HepG2 (cell line): ENCODE measurements around the gene OPRL1. TPM values are rescaled to one million over a fixed set of nuclear protein-coding genes. Genes with fewer than 3 reads are reported as not detected.

ENCODE experiments used
- AHR ChIP-seq: IDR thresholded peaks from 2 replicates; pipeline ENCODE4 v1.6.1; 2018; ENCODE audit warnings: missing genetic modification reagents, missing compliant biosample characterization
- PHF5A ChIP-seq: IDR thresholded peaks from one replicate; pipeline ENCODE4 v1.6.1; 2018; ENCODE audit warnings: low read depth, missing genetic modification reagents; ENCODE audit not compliant: unreplicated experiment
- SETDB1 ChIP-seq: sonication (generic); formaldehyde crosslinking; IDR thresholded peaks from 2 replicates; pipeline ENCODE4 v1.5.1; 2020; ENCODE audit warnings: missing genetic modification reagents, mild to moderate bottlenecking, borderline replicate concordance
- ZFP36 ChIP-seq: fragments of 150-350 bp; IDR thresholded peaks from 2 replicates; pipeline ENCODE4 v1.6.1; 2018; ENCODE audit warnings: borderline replicate concordance, low read length, low read depth; ENCODE audit not compliant: partially characterized antibody
- ZNF225 ChIP-seq: sonication (generic); formaldehyde crosslinking; IDR thresholded peaks from 2 replicates; pipeline ENCODE4 v1.4.0; 2020; ENCODE audit warnings: mild to moderate bottlenecking, missing genetic modification reagents
- ZNF230 ChIP-seq: sonication (generic); formaldehyde crosslinking; IDR thresholded peaks from 2 replicates; pipeline ENCODE4 v1.4.0; 2020; ENCODE audit warnings: mild to moderate bottlenecking, missing genetic modification reagents
- ZNF256 ChIP-seq: sonication (generic); formaldehyde crosslinking; conservative IDR thresholded peaks from 2 replicates; pipeline ENCODE4 v1.4.0; 2020; ENCODE audit warnings: missing genetic modification reagents
- ZNF724P ChIP-seq: sonication (generic); formaldehyde crosslinking; IDR thresholded peaks from 2 replicates; pipeline ENCODE4 v1.8.0; 2022; ENCODE audit warnings: missing genetic modification reagents, borderline replicate concordance
- polyA plus RNA-seq, 8 experiments: library from polyadenylated mRNA; depleted of rRNA in 3 of 8; stranded (reverse) in 7 of 8; unstranded in 1 of 8; fragments of >200 nt; fragmentation: Illumina TruSeq in 4 of 8; extraction: Trizol in 4 of 8; gene quantifications; 2 replicates each; pipeline versions ENCODE4 v1.2.1 to v1.2.3, GENCODE V29; 2011 to 2016; ENCODE audit warnings: low read depth in 4 of 8, missing spikeins in 1 of 8, mixed read lengths in 1 of 8; ENCODE audit not compliant: insufficient read depth in 1 of 8
- total RNA-seq, 5 experiments: library from RNA; depleted of rRNA; stranded (reverse); fragments of >200 nt; fragmentation: Illumina TruSeq; extraction: Trizol; gene quantifications; 2 replicates each; pipeline ENCODE4 v1.2.3, GENCODE V29; 2016; ENCODE audit warnings: low read depth in 1 of 5
- TF ChIP-seq, protein P1 (sequence below): sonication (generic); formaldehyde crosslinking; IDR thresholded peaks from 2 replicates; pipeline ENCODE4 v1.4.0; 2020; ENCODE audit warnings: missing genetic modification reagents, borderline replicate concordance
- TF ChIP-seq, protein P2 (sequence below): sonication (generic); formaldehyde crosslinking; IDR thresholded peaks from 2 replicates; pipeline ENCODE4 v1.8.1; 2023; ENCODE audit warnings: missing genetic modification reagents, inconsistent platforms, borderline replicate concordance
- TF ChIP-seq, protein P3 (sequence below): sonication (generic); formaldehyde crosslinking; conservative IDR thresholded peaks from 2 replicates; pipeline ENCODE4 v1.8.0; 2022; ENCODE audit warnings: missing genetic modification reagents
- TF ChIP-seq, protein P4 (sequence below): sonication (generic); formaldehyde crosslinking; IDR thresholded peaks from 2 replicates; pipeline ENCODE4 v1.8.1; 2022; ENCODE audit warnings: low read depth, mild to moderate bottlenecking, missing genetic modification reagents
- TF ChIP-seq, protein P5 (sequence below): sonication (generic); formaldehyde crosslinking; IDR thresholded peaks from 2 replicates; pipeline ENCODE4 v1.8.0; 2022; ENCODE audit warnings: mild to moderate bottlenecking, missing genetic modification reagents; ENCODE audit not compliant: insufficient replicate concordance

OPRL1 gene
- total and polyA plus RNA-seq, 2 of the 13 experiments (the other 11 are each of a cell fraction or from before 2014, with no cell fraction given) = 0.35 to 0.71 TPM

DNA sequence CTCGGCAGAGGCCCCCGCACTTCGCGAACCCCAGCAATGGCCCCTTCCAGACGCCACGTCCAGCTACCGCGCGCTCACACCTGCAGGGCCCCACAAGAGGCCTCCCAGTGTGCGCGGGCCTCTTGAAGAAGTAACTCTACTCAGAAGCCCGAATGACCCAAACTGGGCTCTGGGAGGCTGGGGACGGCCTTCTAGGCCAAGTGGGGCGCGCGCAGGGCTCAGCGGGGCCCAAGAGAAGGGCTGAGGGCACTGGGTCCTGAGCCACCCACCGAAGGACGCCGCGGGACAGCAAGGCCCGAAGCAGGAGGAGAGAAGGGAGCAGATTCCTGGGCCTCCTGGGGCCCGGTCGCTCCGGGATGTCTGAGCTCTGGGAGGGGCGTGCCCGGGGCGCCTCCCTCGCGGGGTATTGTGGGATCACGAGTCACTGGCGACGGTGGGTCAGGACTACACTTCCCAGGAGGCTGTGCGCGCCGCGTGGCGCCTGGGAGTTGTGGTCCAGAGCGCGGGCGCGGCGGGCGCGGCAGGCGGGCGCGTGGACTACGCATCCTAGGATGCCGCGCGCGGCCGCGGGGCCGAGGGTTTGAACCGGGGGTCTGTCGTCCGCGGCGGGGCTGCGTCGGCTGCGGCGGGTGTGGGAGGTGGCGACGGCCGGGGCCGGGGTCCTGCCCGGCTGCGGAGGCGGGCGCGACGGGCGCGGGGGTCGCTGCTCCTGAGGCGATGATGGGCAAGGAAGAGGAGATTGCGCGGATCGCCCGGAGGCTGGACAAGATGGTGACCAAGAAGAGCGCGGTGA is 17.1 kb upstream of the OPRL1 start, which contains the start of gene TCEA2 (continued):
- TF ChIP-seq, protein P1, sequence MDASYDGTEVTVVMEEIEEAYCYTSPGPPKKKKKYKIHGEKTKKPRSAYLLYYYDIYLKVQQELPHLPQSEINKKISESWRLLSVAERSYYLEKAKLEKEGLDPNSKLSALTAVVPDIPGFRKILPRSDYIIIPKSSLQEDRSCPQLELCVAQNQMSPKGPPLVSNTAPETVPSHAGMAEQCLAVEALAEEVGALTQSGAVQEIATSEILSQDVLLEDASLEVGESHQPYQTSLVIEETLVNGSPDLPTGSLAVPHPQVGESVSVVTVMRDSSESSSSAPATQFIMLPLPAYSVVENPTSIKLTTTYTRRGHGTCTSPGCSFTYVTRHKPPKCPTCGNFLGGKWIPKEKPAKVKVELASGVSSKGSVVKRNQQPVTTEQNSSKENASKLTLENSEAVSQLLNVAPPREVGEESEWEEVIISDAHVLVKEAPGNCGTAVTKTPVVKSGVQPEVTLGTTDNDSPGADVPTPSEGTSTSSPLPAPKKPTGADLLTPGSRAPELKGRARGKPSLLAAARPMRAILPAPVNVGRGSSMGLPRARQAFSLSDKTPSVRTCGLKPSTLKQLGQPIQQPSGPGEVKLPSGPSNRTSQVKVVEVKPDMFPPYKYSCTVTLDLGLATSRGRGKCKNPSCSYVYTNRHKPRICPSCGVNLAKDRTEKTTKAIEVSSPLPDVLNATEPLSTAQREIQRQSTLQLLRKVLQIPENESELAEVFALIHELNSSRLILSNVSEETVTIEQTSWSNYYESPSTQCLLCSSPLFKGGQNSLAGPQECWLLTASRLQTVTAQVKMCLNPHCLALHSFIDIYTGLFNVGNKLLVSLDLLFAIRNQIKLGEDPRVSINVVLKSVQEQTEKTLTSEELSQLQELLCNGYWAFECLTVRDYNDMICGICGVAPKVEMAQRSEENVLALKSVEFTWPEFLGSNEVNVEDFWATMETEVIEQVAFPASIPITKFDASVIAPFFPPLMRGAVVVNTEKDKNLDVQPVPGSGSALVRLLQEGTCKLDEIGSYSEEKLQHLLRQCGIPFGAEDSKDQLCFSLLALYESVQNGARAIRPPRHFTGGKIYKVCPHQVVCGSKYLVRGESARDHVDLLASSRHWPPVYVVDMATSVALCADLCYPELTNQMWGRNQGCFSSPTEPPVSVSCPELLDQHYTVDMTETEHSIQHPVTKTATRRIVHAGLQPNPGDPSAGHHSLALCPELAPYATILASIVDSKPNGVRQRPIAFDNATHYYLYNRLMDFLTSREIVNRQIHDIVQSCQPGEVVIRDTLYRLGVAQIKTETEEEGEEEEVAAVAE = peak; percentile 87
- TF ChIP-seq AHR (CRISPR knock-in tag) (peak; percentile 96), ZNF724P (CRISPR knock-in tag) (peak; percentile 68; the same call in 1 of the 2 replicates), ZNF230 (CRISPR knock-in tag) (peak; percentile 93; the same call in 1 of the 2 replicates), SETDB1 (0 out of 2 replicates have a peak, but pooled peaks have one; percentile 66), ZFP36 (no peak), PHF5A (peak; percentile 99), ZNF256 (CRISPR knock-in tag) (no peak), ZNF225 (no peak; the same call in 1 of the 2 replicates)
- TF ChIP-seq, protein P2, sequence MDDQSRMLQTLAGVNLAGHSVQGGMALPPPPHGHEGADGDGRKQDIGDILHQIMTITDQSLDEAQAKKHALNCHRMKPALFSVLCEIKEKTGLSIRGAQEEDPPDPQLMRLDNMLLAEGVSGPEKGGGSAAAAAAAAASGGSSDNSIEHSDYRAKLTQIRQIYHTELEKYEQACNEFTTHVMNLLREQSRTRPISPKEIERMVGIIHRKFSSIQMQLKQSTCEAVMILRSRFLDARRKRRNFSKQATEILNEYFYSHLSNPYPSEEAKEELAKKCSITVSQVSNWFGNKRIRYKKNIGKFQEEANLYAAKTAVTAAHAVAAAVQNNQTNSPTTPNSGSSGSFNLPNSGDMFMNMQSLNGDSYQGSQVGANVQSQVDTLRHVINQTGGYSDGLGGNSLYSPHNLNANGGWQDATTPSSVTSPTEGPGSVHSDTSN (CRISPR knock-in tag) = no peak; the same call in 1 of the 2 replicates
- TF ChIP-seq, protein P3, sequence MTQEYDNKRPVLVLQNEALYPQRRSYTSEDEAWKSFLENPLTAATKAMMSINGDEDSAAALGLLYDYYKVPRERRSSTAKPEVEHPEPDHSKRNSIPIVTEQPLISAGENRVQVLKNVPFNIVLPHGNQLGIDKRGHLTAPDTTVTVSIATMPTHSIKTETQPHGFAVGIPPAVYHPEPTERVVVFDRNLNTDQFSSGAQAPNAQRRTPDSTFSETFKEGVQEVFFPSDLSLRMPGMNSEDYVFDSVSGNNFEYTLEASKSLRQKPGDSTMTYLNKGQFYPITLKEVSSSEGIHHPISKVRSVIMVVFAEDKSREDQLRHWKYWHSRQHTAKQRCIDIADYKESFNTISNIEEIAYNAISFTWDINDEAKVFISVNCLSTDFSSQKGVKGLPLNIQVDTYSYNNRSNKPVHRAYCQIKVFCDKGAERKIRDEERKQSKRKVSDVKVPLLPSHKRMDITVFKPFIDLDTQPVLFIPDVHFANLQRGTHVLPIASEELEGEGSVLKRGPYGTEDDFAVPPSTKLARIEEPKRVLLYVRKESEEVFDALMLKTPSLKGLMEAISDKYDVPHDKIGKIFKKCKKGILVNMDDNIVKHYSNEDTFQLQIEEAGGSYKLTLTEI (CRISPR knock-in tag) = no peak
- TF ChIP-seq, protein P4, sequence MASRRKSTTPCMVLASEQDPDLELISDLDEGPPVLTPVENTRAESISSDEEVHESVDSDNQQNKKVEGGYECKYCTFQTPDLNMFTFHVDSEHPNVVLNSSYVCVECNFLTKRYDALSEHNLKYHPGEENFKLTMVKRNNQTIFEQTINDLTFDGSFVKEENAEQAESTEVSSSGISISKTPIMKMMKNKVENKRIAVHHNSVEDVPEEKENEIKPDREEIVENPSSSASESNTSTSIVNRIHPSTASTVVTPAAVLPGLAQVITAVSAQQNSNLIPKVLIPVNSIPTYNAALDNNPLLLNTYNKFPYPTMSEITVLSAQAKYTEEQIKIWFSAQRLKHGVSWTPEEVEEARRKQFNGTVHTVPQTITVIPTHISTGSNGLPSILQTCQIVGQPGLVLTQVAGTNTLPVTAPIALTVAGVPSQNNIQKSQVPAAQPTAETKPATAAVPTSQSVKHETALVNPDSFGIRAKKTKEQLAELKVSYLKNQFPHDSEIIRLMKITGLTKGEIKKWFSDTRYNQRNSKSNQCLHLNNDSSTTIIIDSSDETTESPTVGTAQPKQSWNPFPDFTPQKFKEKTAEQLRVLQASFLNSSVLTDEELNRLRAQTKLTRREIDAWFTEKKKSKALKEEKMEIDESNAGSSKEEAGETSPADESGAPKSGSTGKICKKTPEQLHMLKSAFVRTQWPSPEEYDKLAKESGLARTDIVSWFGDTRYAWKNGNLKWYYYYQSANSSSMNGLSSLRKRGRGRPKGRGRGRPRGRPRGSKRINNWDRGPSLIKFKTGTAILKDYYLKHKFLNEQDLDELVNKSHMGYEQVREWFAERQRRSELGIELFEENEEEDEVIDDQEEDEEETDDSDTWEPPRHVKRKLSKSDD = peak; percentile 62
- TF ChIP-seq, protein P5, sequence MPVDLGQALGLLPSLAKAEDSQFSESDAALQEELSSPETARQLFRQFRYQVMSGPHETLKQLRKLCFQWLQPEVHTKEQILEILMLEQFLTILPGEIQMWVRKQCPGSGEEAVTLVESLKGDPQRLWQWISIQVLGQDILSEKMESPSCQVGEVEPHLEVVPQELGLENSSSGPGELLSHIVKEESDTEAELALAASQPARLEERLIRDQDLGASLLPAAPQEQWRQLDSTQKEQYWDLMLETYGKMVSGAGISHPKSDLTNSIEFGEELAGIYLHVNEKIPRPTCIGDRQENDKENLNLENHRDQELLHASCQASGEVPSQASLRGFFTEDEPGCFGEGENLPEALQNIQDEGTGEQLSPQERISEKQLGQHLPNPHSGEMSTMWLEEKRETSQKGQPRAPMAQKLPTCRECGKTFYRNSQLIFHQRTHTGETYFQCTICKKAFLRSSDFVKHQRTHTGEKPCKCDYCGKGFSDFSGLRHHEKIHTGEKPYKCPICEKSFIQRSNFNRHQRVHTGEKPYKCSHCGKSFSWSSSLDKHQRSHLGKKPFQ (CRISPR knock-in tag) = peak; percentile 72
